ENCODE results near the gene DZANK1.
A peak's percentile ranks its signal among the peaks of the same experiment; 100 is the strongest.
"Not testable (repeated sequence)": the region's sequence is repeated elsewhere in the genome, so short reads cannot be mapped to it uniquely, and the experiment has no call there.

The DZANK1 gene

GRCh38 chr20:18466894-18467730 lies at the start of gene DZANK1, which contains the start of gene POLR3F:
Gene DZANK1, minus strand, starts transcription at chr20:18467030. Its CDS starts 1,672 bp downstream, at chr20:18465358.
Gene POLR3F, plus strand, starts transcription at chr20:18467390. Its CDS starts 117 bp downstream, at chr20:18467507.
- peak; percentile 82 for DNase-seq

GRCh38 chr20:18515973-18516372 lies 49.1 kb upstream of the DZANK1 start:
- no peak for DNase-seq

- no peak for DNase-seq
Observed at GRCh38 chr20:18514127-18514526, 47.3 kb upstream of the DZANK1 start.

- no peak for DNase-seq
Observed at GRCh38 chr20:18513208-18513607, 46.4 kb upstream of the DZANK1 start.

GRCh38 chr20:18511571-18511970 lies 44.7 kb upstream of the DZANK1 start:
- no peak for DNase-seq

GRCh38 chr20:18507218-18508191 lies 40.7 kb upstream of the DZANK1 start, which contains the start of gene SEC23B:
Gene SEC23B, plus strand, starts transcription at chr20:18507940. Its CDS starts 2,896 bp downstream, at chr20:18510836.
- peak; percentile 83 for DNase-seq

- DNase-seq = no peak
Observed at GRCh38 chr20:18506744-18507143, 39.9 kb upstream of the DZANK1 start.

- DNase-seq = no peak
Observed at GRCh38 chr20:18504479-18505060, 37.7 kb upstream of the DZANK1 start.

GRCh38 chr20:18501672-18502071 lies 34.8 kb upstream of the DZANK1 start:
- not testable (repeated sequence) for DNase-seq

- no peak for DNase-seq
Observed at GRCh38 chr20:18497603-18498002, 30.8 kb upstream of the DZANK1 start.

- DNase-seq = peak; percentile 16
Observed at GRCh38 chr20:18496740-18497592, 30.1 kb upstream of the DZANK1 start, which contains the start of gene RBBP9. Gene RBBP9, minus strand, starts transcription at chr20:18497225. Its CDS starts 58 bp downstream, at chr20:18497167.

- no peak for DNase-seq
Observed at GRCh38 chr20:18496042-18496441, 29.2 kb upstream of the DZANK1 start.

- no peak for DNase-seq
Observed at GRCh38 chr20:18488301-18488700, 21.5 kb upstream of the DZANK1 start.

- no peak for DNase-seq
Observed at GRCh38 chr20:18481596-18481995, 14.8 kb upstream of the DZANK1 start.

GRCh38 chr20:18477821-18478220 lies 11.0 kb upstream of the DZANK1 start:
- no peak for DNase-seq

GRCh38 chr20:18477218-18477617 lies 10.4 kb upstream of the DZANK1 start:
- DNase-seq = no peak

- no peak for DNase-seq
Observed at GRCh38 chr20:18466574-18466893, 296 bp downstream of the DZANK1 start.

- DNase-seq = no peak
Observed at GRCh38 chr20:18465536-18466200, 1.2 kb downstream of the DZANK1 start.

- no peak for DNase-seq
Observed at GRCh38 chr20:18456600-18456999, 10.2 kb downstream of the DZANK1 start.

GRCh38 chr20:18443886-18444285 lies 22.9 kb downstream of the DZANK1 start:
- no peak for DNase-seq

GRCh38 chr20:18440403-18440802 lies 26.4 kb downstream of the DZANK1 start:
- DNase-seq = no peak
